HEK293 (cell line): Measurements from ENCODE around the gene CAD.

ENCODE experiments used
- CTCF ChIA-PET: fragments of 350-600 bp; formaldehyde crosslinking; extraction: SDS; loops from one replicate; lab custom pipeline; 2021; ENCODE audit warnings: antibody characterized with exemption; lab: Yijun Ruan, JAX
- POLR2A ChIA-PET: fragments of 300-600 bp; formaldehyde crosslinking; extraction: SDS; loops from one replicate; lab custom pipeline; 2020; ENCODE audit warnings: antibody characterized with exemption, inconsistent platforms; lab: Yijun Ruan, JAX
- H3K27ac ChIP-seq: fragments of 200-500 bp; sonication (Bioruptor generic); 2 replicates; pipeline ENCODE4 v1.5.1; 2014; ENCODE audit warnings: low read depth, low read length, control low read depth, inconsistent platforms; ENCODE audit errors: extremely low read depth
- H3K36me3 ChIP-seq, 2 experiments: fragments of 200-500 bp in 1 of 2; sonication (Bioruptor generic) in 1 of 2; 1 replicate in 1 of 2; 2 replicates in 1 of 2; pipeline ENCODE4 v1.5.1; 2014 to 2017; ENCODE audit warnings: inconsistent platforms in 2 of 2, low read length in 2 of 2; ENCODE audit not compliant: control insufficient read depth in 2 of 2, insufficient read depth in 1 of 2
- H3K4me1 ChIP-seq: fragments of 200-500 bp; sonication (Bioruptor generic); 2 replicates; pipeline ENCODE4 v1.5.1; 2014; ENCODE audit warnings: mild to moderate bottlenecking, low read length, inconsistent platforms; ENCODE audit not compliant: control insufficient read depth, insufficient read depth
- H3K4me3 ChIP-seq: 2 replicates; pipeline ENCODE4 v1.5.1; 2011; ENCODE audit warnings: low read depth, mild to moderate bottlenecking, control low read depth, low read length, moderate library complexity
- H3K9me3 ChIP-seq: fragments of 200-500 bp; sonication (Bioruptor generic); 2 replicates; pipeline ENCODE4 v1.5.1; 2014; ENCODE audit warnings: low read depth, low read length, inconsistent platforms; ENCODE audit not compliant: control insufficient read depth, insufficient read depth
- ELK4 ChIP-seq: IDR thresholded peaks from 2 replicates; pipeline ENCODE4 v1.6.1; 2011; ENCODE audit warnings: mild to moderate bottlenecking, low read depth, low read length, borderline replicate concordance
- GLI4 ChIP-seq: fragments of 450-650 bp; formaldehyde crosslinking; IDR thresholded peaks from 2 replicates; pipeline ENCODE4 v1.5.1; 2016; ENCODE audit warnings: missing biosample characterization, missing genetic modification characterization
- OVOL3 ChIP-seq: fragments of 450-650 bp; formaldehyde crosslinking; IDR thresholded peaks from 2 replicates; pipeline ENCODE4 v1.5.1; 2016; ENCODE audit warnings: missing biosample characterization, missing genetic modification characterization
- REPIN1 ChIP-seq: fragments of 450-650 bp; formaldehyde crosslinking; IDR thresholded peaks from 2 replicates; pipeline ENCODE4 v1.5.1; 2017; ENCODE audit warnings: missing biosample characterization, missing genetic modification characterization, low read depth
- SCRT2 ChIP-seq: fragments of 450-650 bp; formaldehyde crosslinking; IDR thresholded peaks from 2 replicates; pipeline ENCODE4 v1.5.1; 2016; ENCODE audit warnings: missing biosample characterization, missing genetic modification characterization
- SP7 ChIP-seq: fragments of 450-650 bp; formaldehyde crosslinking; IDR thresholded peaks from 2 replicates; pipeline ENCODE4 v1.5.1; 2016; ENCODE audit warnings: missing biosample characterization, missing genetic modification characterization
- TCF7L2 ChIP-seq: IDR thresholded peaks from 2 replicates; pipeline ENCODE4 v1.6.1; 2011; ENCODE audit warnings: low read depth, mild to moderate bottlenecking, inconsistent platforms, low read length, moderate library complexity, borderline replicate concordance
- TRIM28 ChIP-seq: IDR thresholded peaks from 2 replicates; pipeline ENCODE4 v1.6.1; 2011; ENCODE audit warnings: low read length, control low read depth, borderline replicate concordance
- ZBTB8A ChIP-seq: fragments of 450-650 bp; formaldehyde crosslinking; IDR thresholded peaks from 2 replicates; pipeline ENCODE4 v1.5.1; 2016; ENCODE audit warnings: missing biosample characterization, missing genetic modification characterization
- ZNF114 ChIP-seq: fragments of 450-650 bp; formaldehyde crosslinking; IDR thresholded peaks from 2 replicates; pipeline ENCODE4 v1.5.0; 2017; ENCODE audit warnings: missing biosample characterization, missing genetic modification characterization
- ZNF184 ChIP-seq: fragments of 450-650 bp; IDR thresholded peaks from 2 replicates; pipeline ENCODE4 v1.5.1; 2018; ENCODE audit warnings: missing biosample characterization, mild to moderate bottlenecking, missing genetic modification characterization
- ZNF214 ChIP-seq: fragments of 450-650 bp; formaldehyde crosslinking; IDR thresholded peaks from 2 replicates; pipeline ENCODE4 v1.5.1; 2017; ENCODE audit warnings: missing biosample characterization, mild to moderate bottlenecking, missing genetic modification characterization, borderline replicate concordance
- ZNF223 ChIP-seq: fragments of 450-650 bp; formaldehyde crosslinking; IDR thresholded peaks from 2 replicates; pipeline ENCODE4 v1.5.1; 2016; ENCODE audit warnings: missing biosample characterization, missing genetic modification characterization
- ZNF239 ChIP-seq: fragments of 450-650 bp; formaldehyde crosslinking; IDR thresholded peaks from 2 replicates; pipeline ENCODE4 v1.5.1; 2016; ENCODE audit warnings: missing biosample characterization, missing genetic modification characterization
- ZNF350 ChIP-seq: fragments of 450-650 bp; formaldehyde crosslinking; IDR thresholded peaks from 2 replicates; pipeline ENCODE4 v1.5.0; 2017; ENCODE audit warnings: missing biosample characterization, mild to moderate bottlenecking, missing genetic modification characterization
- ZNF366 ChIP-seq: fragments of 450-650 bp; formaldehyde crosslinking; conservative IDR thresholded peaks from 2 replicates; pipeline ENCODE4 v1.5.1; 2016; ENCODE audit warnings: missing biosample characterization, missing genetic modification characterization
- ZNF426 ChIP-seq: fragments of 450-650 bp; formaldehyde crosslinking; IDR thresholded peaks from 2 replicates; pipeline ENCODE4 v1.5.1; 2017; ENCODE audit warnings: missing biosample characterization, missing genetic modification characterization, mild to moderate bottlenecking, inconsistent platforms, moderate library complexity
- ZNF433 ChIP-seq: fragments of 450-650 bp; formaldehyde crosslinking; IDR thresholded peaks from 2 replicates; pipeline ENCODE4 v1.5.1; 2016; ENCODE audit warnings: missing biosample characterization, missing genetic modification characterization, low read depth
- ZNF510 ChIP-seq: fragments of 450-650 bp; formaldehyde crosslinking; IDR thresholded peaks from 2 replicates; pipeline ENCODE4 v1.5.1; 2018; ENCODE audit warnings: mild to moderate bottlenecking, missing genetic modification characterization, missing biosample characterization; ENCODE audit not compliant: insufficient replicate concordance
- ZNF548 ChIP-seq: fragments of 450-650 bp; formaldehyde crosslinking; IDR thresholded peaks from 2 replicates; pipeline ENCODE4 v1.5.1; 2016; ENCODE audit warnings: missing biosample characterization, missing genetic modification characterization
- ZNF571 ChIP-seq: fragments of 450-650 bp; formaldehyde crosslinking; IDR thresholded peaks from 2 replicates; pipeline ENCODE4 v1.5.0; 2017; ENCODE audit warnings: missing biosample characterization, missing genetic modification characterization
- ZNF645 ChIP-seq: fragments of 450-650 bp; formaldehyde crosslinking; IDR thresholded peaks from 2 replicates; pipeline ENCODE4; 2016; ENCODE audit warnings: missing biosample characterization, missing genetic modification characterization
- ZNF791 ChIP-seq: fragments of 450-650 bp; formaldehyde crosslinking; IDR thresholded peaks from 2 replicates; pipeline ENCODE4 v1.5.1; 2016; ENCODE audit warnings: missing biosample characterization, missing genetic modification characterization
- ZSCAN16 ChIP-seq: fragments of 450-650 bp; formaldehyde crosslinking; IDR thresholded peaks from 2 replicates; pipeline ENCODE4 v1.5.1; 2016; ENCODE audit warnings: missing biosample characterization, missing genetic modification characterization
- TF ChIP-seq, protein P1 (sequence below): fragments of 450-650 bp; formaldehyde crosslinking; IDR thresholded peaks from 2 replicates; pipeline ENCODE4 v1.5.1; 2016; ENCODE audit warnings: missing biosample characterization, missing genetic modification characterization, borderline replicate concordance

Gene CAD

DNA sequence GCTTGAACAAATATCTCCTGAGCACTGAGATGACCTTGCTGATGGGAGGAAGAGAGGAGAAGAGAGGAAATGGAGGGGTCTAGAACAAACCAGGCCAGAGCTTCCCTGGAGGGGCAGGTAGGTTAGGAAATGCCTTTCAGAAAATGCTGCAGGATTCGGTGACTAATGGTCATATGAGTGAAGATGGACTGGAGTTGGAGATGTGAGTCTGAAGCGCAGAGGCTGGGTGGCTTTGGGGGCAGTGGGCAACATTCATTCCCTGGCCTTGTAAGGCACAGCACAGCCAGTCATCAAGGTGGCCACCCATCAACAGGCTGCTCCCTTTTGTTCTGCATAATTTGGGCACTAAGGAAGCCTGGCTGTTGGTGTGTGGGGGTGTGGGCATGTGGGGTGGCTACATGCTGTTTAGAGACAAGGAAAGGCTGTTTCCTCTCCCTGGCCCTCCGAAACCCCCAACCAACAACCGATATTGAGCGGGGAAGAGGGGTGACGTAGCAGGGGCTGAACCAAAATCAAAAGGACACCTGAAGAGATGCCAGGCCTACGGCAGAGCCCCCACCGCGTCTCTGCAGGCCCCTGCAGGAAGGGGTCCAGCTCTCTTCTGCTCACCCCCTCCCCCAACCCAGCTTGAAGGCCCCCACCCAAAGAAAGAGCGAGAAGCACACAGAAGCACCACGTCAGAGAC is 44.2 kb downstream of the CAD start (continued):
- TF ChIP-seq ZNF239 (tag by site-specific recombination) (no peak), OVOL3 (tag by site-specific recombination) (no peak), ZNF223 (tag by site-specific recombination) (no peak), ZNF184 (tag by site-specific recombination) (no peak), ZNF791 (tag by site-specific recombination) (no peak), ZNF114 (no peak), GLI4 (tag by site-specific recombination) (no peak), ZNF571 (no peak), ELK4 (no peak), ZNF350 (tag by site-specific recombination) (no peak), SCRT2 (tag by site-specific recombination) (peak; percentile 85), ZBTB8A (tag by site-specific recombination) (0 out of 2 replicates have a peak, but pooled peaks have one; percentile 26), ZSCAN16 (no peak), SP7 (tag by site-specific recombination) (no peak), TRIM28 (no peak), ZNF366 (0 out of 2 replicates have a peak, but pooled peaks have one; percentile 32), ZNF214 (tag by site-specific recombination) (no peak), ZNF426 (no peak), ZNF510 (tag by site-specific recombination) (no peak)
- TF ChIP-seq, protein P1, sequence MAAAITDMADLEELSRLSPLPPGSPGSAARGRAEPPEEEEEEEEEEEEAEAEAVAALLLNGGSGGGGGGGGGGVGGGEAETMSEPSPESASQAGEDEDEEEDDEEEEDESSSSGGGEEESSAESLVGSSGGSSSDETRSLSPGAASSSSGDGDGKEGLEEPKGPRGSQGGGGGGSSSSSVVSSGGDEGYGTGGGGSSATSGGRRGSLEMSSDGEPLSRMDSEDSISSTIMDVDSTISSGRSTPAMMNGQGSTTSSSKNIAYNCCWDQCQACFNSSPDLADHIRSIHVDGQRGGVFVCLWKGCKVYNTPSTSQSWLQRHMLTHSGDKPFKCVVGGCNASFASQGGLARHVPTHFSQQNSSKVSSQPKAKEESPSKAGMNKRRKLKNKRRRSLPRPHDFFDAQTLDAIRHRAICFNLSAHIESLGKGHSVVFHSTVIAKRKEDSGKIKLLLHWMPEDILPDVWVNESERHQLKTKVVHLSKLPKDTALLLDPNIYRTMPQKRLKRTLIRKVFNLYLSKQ (tag by site-specific recombination): no peak

GRCh38 chr2:27261926-27262298 is 44.7 kb downstream of the CAD start:
- Histone ChIP-seq H3K9me3 (no peaks in the 10 kb centered on the region), H3K36me3 (peaks cover 0 to 11% of the 10 kb centered on the region in 2 experiments; a peak in 1 of 3 replicates), H3K27ac (peak overlapping the region; percentile 60; the same call in 1 of the 2 replicates), H3K4me3 (peak overlapping the region; percentile 6), H3K4me1 (peaks cover 9% of the 10 kb centered on the region)
- TF ChIP-seq ZNF510 (tag by site-specific recombination) (no peak), ZNF645 (no peak), REPIN1 (tag by site-specific recombination) (no peak), ZNF433 (tag by site-specific recombination) (no peak), TCF7L2 (no peak), ZNF548 (tag by site-specific recombination) (no peak), ZBTB8A (tag by site-specific recombination) (no peak), ZNF571 (no peak)
- CTCF ChIA-PET: interaction anchor here (1.1 to 6.2 kb wide), 2 partner anchors 11 to 19 kb away, joined by 3 to 96 read pairs; partner anchors contain the start of gene TRIM54
- POLR2A ChIA-PET: no interaction called here
